Measurements from ENCODE around the gene WDR5B. TPM values are rescaled to one million over a fixed set of nuclear protein-coding genes. Genes with fewer than 3 reads are reported as not detected.

Gene WDR5B
- total RNA-seq, 1 donor from 2014 or later: 5.1 TPM

DNA sequence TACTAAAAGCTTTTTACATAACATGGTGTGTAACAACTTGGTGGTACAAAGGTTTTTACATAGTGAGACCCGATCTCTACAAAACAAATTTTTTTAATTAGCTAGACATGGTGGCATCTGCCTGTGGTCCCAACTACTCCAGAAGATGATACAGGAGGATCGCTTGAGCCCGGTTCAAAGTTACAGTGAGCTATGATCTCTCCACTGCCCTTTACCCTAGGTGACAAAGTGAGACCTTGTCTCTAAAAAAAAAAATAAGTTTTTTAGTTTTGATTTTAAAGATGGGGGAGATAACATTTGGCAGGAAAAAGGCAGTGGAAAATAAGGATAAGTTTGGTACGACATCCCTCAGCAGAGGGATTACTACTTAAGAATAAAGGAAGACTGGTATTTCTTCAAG is 26.0 kb downstream of the WDR5B start:
- intact Hi-C loops (cut with DNase I): no loop called here
- Histone ChIP-seq H3K9me3 (no peaks in the 10 kb centered on the region), H3K4me1 (peaks cover 8% of the 10 kb centered on the region), H3K27ac (no peak overlapping the region), H3K27me3 (no peaks in the 10 kb centered on the region), H3K36me3 (no peaks in the 10 kb centered on the region), H3K4me3 (no peak overlapping the region)
- DNase-seq (no peak), ATAC-seq (no peak)
- TF ChIP-seq, protein P1, sequence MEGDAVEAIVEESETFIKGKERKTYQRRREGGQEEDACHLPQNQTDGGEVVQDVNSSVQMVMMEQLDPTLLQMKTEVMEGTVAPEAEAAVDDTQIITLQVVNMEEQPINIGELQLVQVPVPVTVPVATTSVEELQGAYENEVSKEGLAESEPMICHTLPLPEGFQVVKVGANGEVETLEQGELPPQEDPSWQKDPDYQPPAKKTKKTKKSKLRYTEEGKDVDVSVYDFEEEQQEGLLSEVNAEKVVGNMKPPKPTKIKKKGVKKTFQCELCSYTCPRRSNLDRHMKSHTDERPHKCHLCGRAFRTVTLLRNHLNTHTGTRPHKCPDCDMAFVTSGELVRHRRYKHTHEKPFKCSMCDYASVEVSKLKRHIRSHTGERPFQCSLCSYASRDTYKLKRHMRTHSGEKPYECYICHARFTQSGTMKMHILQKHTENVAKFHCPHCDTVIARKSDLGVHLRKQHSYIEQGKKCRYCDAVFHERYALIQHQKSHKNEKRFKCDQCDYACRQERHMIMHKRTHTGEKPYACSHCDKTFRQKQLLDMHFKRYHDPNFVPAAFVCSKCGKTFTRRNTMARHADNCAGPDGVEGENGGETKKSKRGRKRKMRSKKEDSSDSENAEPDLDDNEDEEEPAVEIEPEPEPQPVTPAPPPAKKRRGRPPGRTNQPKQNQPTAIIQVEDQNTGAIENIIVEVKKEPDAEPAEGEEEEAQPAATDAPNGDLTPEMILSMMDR (IDR thresholded peaks at IDR 0.05): no peak

DNA sequence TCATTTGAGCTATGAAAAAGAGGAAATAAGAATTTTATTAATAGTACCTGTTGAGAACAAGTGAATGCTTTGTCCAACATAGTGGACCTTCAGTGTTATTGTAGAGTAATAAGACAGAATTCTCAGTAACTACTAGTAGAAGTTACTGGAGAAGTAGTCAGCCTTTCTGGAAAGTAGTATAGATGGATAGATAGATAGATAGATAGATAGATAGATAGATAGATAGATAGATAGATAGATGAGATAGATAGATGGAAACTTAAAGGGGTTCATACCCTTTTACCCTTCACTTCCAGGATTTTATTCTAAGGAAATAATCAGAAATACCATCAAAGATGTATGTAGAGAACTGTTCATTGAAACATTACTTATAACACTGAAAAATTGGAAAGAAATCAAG is 26.7 kb downstream of the WDR5B start:
- no peak overlapping the region for H3K4me3 ChIP-seq
- H3K27ac ChIP-seq: no peak overlapping the region
- DNase-seq: no peak
- intact Hi-C loops (cut with DNase I): no loop called here
- H3K36me3 ChIP-seq: no peaks in the 10 kb centered on the region
- no peaks in the 10 kb centered on the region for H3K9me3 ChIP-seq
- H3K27me3 ChIP-seq: no peaks in the 10 kb centered on the region
- TF ChIP-seq, protein P1 (IDR thresholded peaks at IDR 0.05): no peak
- ATAC-seq: no peak
- peaks cover 13% of the 10 kb centered on the region for H3K4me1 ChIP-seq

DNA sequence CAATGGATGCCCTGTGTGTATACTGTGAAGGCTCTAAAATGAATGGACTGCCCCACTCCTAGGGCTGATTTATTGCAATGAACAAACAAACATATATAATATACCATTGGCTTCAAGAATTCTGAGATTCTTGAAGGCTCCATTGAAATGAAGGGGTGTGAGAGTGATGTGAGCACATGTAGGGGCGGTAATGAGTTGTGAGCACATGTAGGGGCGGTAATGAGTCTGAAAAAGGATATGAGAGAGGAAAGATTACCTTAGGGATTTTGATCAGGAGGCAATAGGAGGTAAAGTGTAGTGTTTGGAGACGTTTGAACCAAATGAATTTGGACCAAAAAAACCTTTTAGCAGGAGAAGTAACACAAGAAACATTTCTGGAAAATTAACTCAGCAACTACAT is 28.2 kb downstream of the WDR5B start:
- TF ChIP-seq, protein P1 (IDR thresholded peaks at IDR 0.05): no peak
- H3K9me3 ChIP-seq: no peaks in the 10 kb centered on the region
- ATAC-seq (no peak), DNase-seq (no peak)
- no peak overlapping the region for H3K4me3 ChIP-seq
- H3K27ac ChIP-seq: no peak overlapping the region
- intact Hi-C loops (cut with DNase I): no loop called here
- H3K36me3 ChIP-seq: no peaks in the 10 kb centered on the region
- H3K27me3 ChIP-seq: no peaks in the 10 kb centered on the region
- H3K4me1 ChIP-seq: peaks cover 13% of the 10 kb centered on the region

DNA sequence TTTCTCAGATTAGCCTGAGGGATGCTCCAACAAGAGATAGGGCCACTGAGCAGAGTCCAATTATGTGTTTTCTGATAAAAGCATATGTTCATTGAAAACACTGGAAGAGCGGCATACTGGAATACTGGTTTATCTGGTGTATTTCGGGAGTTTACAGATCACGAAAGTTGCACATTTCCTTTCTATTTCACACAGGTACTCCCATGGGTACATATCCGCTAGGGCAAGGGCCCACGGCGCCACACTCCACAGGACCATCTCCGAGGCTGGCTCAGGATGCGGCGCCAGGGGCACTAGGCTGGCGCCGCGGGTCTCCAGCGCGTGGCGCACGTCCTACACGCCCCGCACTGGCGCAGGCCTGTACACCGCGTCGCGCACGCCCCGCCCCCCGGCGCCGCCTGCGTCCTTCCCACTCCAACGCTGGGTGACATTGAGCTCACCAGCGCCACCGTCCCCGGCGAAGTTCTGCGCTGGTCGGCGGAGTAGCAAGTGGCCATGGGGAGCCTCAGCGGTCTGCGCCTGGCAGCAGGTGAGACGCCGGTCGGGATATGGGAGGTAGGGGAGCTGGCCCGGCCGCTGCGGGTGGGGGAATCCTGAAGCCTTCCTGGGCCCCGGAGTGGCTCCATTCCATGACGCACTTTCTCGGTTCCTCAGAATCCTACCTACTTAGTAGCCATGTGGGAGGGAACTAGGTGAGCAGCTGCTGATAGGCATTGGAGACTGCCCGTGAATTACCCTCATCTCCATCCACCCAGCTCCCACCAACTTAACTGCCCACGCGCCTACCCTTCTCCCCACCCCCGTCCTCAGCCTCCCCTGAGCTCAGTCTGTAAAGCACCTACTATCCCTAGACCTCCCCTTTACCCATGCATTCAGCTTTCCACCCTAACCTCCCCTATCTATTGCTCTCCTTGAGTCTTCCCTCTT is 31.8 kb downstream of the WDR5B start, which contains the start of gene FAM162A:
TSS of gene FAM162A (plus strand) at position 412 of the 927 bp plus-strand sequence. CDS start at position 496, 84 bp downstream.
- Histone ChIP-seq H3K27ac (peak within 1 kb of the TSS; percentile 92), H3K4me1 (peaks cover 20% of the 10 kb centered on the region), H3K4me3 (peak within 1 kb of the TSS; percentile 73), H3K27me3 (no peaks in the 10 kb centered on the region), H3K36me3 (no peaks in the 10 kb centered on the region), H3K9me3 (no peaks in the 10 kb centered on the region)
- peak; percentile 98 for ATAC-seq
- peak; percentile 98 for DNase-seq
- intact Hi-C loops (cut with DNase I): no loop called here
- TF ChIP-seq, protein P1 (IDR thresholded peaks at IDR 0.05): peak; percentile 67

- peak within 1 kb of the TSS; percentile 73 for H3K4me3 ChIP-seq
- ATAC-seq: peak; percentile 87
- intact Hi-C loops (cut with DNase I): no loop called here
- H3K4me1 ChIP-seq: peaks cover 20% of the 10 kb centered on the region
- H3K36me3 ChIP-seq: no peaks in the 10 kb centered on the region
- peak within 1 kb of the TSS; percentile 92 for H3K27ac ChIP-seq
- no peaks in the 10 kb centered on the region for H3K27me3 ChIP-seq
- DNase-seq: peak; percentile 91
- TF ChIP-seq, protein P1 (IDR thresholded peaks at IDR 0.05): no peak
- H3K9me3 ChIP-seq: no peaks in the 10 kb centered on the region
These were observed 32.8 kb downstream of the WDR5B start, which contains the start of gene MIX23 for GRCh38 chr3:122382888-122383666. TSS of gene MIX23 (minus strand) at chr3:122383231. CDS start at chr3:122383224, 7 bp downstream.
